ENCODE results near the gene LIF. TPM values are rescaled to one million over a fixed set of nuclear protein-coding genes. Genes with fewer than 3 reads are reported as not detected.

LIF gene
- polyA plus RNA-seq, 1 donor (not counting 4 experiments of a cell fraction or from before 2014, with no cell fraction given), result 3.1 TPM

DNA sequence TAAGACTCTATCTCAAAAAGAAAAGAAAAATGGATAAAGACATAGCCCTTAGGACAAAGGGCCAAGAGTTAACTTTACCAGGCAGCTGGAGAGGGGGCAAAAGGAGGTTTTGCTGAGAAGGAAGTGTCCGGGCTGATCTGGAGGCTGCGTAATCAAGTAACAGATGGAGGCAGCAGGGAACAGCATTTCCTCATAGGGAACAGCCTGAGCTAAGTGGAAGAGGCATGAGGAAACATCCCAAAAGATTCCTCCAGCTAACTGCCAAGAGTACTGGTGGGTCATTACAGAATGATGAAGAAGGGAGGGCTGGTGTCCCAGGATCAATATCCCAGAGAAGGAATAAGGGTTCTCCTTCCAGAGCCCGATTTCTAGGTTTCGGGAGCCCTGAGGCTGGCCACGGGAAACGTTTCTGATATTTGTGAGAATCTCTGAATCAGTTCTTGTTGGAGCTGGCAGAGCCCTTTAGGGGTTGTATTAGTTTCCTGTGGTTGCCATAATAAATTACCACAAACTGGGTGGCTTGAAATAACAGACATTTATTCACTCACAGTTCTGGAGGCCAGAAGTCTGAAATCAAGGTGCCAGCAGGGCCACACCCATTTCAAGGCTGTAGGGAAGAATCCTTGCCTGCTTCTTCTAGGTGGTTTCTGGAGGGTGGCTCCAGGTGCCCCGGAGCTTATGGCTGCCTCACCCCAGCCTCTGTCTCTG is 21.2 kb downstream of the LIF start:
- H3K9ac ChIP-seq (ENCODE audit: control insufficient read depth, extremely low read depth, insufficient read depth, low read length), result peak overlapping the region; percentile 55

DNA sequence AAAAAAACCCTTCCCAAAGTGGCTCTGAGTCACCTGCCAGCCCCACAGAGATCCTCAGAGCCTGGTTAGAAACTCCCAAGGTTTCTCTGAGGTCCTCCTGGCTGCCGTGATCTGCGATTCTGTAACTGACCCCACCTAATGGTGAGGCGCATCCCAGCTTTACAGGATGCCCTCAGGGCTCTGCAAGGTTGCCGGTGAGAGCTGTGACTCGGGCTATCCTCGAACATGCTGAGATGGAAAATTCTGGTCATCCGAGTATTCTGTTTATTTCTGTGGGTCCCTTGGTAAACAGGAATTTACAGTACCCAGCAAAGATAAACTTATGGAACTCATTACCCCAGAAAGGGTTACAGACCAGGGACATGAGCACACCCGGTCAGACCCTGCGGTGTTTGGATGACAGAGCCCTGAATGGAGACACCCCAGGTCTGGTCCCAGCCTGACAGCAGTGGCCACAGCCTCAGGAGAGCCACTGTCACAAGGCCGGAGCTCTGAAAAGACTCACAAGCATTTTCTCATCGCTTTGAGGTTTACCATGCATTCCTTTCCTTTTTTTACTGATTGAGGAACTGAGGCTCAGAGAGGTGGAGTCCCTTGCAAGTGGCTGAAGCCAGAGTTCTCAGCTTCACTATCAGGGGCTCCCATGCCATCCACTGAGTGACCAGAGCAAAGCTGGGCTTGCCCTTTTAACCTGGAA is 22.2 kb downstream of the LIF start:
- Histone ChIP-seq H3K27me3 (ENCODE audit: control insufficient read depth, extremely low read depth, insufficient read depth, low read length) (peaks cover 6% of the 10 kb centered on the region), H3K79me2 (ENCODE audit: control insufficient read depth, insufficient read depth, low read length) (no peaks in the 10 kb centered on the region), H3K4me1 (ENCODE audit: control insufficient read depth, extremely low read depth, insufficient read depth, low read length) (peaks cover 54% of the 10 kb centered on the region), H3K9me1 (ENCODE audit: control insufficient read depth, extremely low read depth, insufficient read depth, low read length) (no peaks in the 10 kb centered on the region), H2AFZ (ENCODE audit: control insufficient read depth, low read length) (no peak overlapping the region), H3K36me3 (ENCODE audit: control insufficient read depth in 2 of 2, extremely low read depth in 1 of 2, insufficient read depth in 2 of 2, low read length in 2 of 2) (no peaks in the 10 kb centered on the region), H3K4me2 (ENCODE audit: control insufficient read depth, extremely low read depth, insufficient read depth, low read depth, low read length) (peak overlapping the region; percentile 42), H3K9ac (ENCODE audit: control insufficient read depth, extremely low read depth, insufficient read depth, low read length) (peak overlapping the region; percentile 19), H3K4me3 (ENCODE audit: control insufficient read depth in 2 of 3, extremely low read depth in 1 of 3, insufficient read depth in 2 of 3, low read depth in 1 of 3, low read length in 3 of 3) (no peak overlapping the region), H3K9me3 (ENCODE audit: control insufficient read depth, low read depth, low read length) (no peaks in the 10 kb centered on the region), H4K20me1 (ENCODE audit: control insufficient read depth, extremely low read depth, insufficient read depth, low read length) (no peaks in the 10 kb centered on the region), H3K27ac (ENCODE audit: control insufficient read depth, insufficient read depth, low read length) (peak overlapping the region; percentile 29)
- peak; percentile 73 for DNase-seq (ENCODE audit: low read depth, low spot score)
- peak; percentile 69 for FAIRE-seq
- dilution Hi-C loops (cut with MboI; ENCODE audit: extremely low pct_ligation_motif_present, low sequenced_read_pairs), result no loop called here
- TF ChIP-seq EZH2 (IDR thresholded peaks at IDR 0.05; ENCODE audit: low read length), result no peak
- TF ChIP-seq, protein P1, sequence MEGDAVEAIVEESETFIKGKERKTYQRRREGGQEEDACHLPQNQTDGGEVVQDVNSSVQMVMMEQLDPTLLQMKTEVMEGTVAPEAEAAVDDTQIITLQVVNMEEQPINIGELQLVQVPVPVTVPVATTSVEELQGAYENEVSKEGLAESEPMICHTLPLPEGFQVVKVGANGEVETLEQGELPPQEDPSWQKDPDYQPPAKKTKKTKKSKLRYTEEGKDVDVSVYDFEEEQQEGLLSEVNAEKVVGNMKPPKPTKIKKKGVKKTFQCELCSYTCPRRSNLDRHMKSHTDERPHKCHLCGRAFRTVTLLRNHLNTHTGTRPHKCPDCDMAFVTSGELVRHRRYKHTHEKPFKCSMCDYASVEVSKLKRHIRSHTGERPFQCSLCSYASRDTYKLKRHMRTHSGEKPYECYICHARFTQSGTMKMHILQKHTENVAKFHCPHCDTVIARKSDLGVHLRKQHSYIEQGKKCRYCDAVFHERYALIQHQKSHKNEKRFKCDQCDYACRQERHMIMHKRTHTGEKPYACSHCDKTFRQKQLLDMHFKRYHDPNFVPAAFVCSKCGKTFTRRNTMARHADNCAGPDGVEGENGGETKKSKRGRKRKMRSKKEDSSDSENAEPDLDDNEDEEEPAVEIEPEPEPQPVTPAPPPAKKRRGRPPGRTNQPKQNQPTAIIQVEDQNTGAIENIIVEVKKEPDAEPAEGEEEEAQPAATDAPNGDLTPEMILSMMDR (optimal IDR thresholded peaks at IDR 0.05 in 1 of 3, IDR thresholded peaks at IDR 0.05 in 1 of 3, conservative IDR thresholded peaks at IDR 0.05 in 1 of 3; ENCODE audit: extremely low read depth in 1 of 3, insufficient read depth in 2 of 3, low read length in 3 of 3), result peak in 2 of 3 experiments; percentile 28 to 36

More for the DNA sequence above, 21.2 kb downstream of the LIF start:
- no peak overlapping the region for H2AFZ ChIP-seq (ENCODE audit: control insufficient read depth, low read length)
- H3K4me2 ChIP-seq (ENCODE audit: control insufficient read depth, extremely low read depth, insufficient read depth, low read depth, low read length), result peak overlapping the region; percentile 50
- H3K27ac ChIP-seq (ENCODE audit: control insufficient read depth, insufficient read depth, low read length), result peak overlapping the region; percentile 66
- dilution Hi-C loops (cut with MboI; ENCODE audit: extremely low pct_ligation_motif_present, low sequenced_read_pairs), result no loop called here
- no peak for TF ChIP-seq EZH2 (IDR thresholded peaks at IDR 0.05; ENCODE audit: low read length)
- TF ChIP-seq, protein P1 (optimal IDR thresholded peaks at IDR 0.05 in 1 of 3, IDR thresholded peaks at IDR 0.05 in 1 of 3, conservative IDR thresholded peaks at IDR 0.05 in 1 of 3; ENCODE audit: extremely low read depth in 1 of 3, insufficient read depth in 2 of 3, low read length in 3 of 3), result no peak
- H3K9me1 ChIP-seq (ENCODE audit: control insufficient read depth, extremely low read depth, insufficient read depth, low read length), result no peaks in the 10 kb centered on the region
- H3K27me3 ChIP-seq (ENCODE audit: control insufficient read depth, extremely low read depth, insufficient read depth, low read length), result peaks cover 6% of the 10 kb centered on the region
- FAIRE-seq (peak; percentile 68), DNase-seq (ENCODE audit: low read depth, low spot score) (no peak)
- no peaks in the 10 kb centered on the region for H3K9me3 ChIP-seq (ENCODE audit: control insufficient read depth, low read depth, low read length)
- H3K36me3 ChIP-seq (ENCODE audit: control insufficient read depth in 2 of 2, extremely low read depth in 1 of 2, insufficient read depth in 2 of 2, low read length in 2 of 2), result no peaks in the 10 kb centered on the region
- H3K79me2 ChIP-seq (ENCODE audit: control insufficient read depth, insufficient read depth, low read length), result no peaks in the 10 kb centered on the region
- peaks cover 54% of the 10 kb centered on the region for H3K4me1 ChIP-seq (ENCODE audit: control insufficient read depth, extremely low read depth, insufficient read depth, low read length)
- H3K4me3 ChIP-seq (ENCODE audit: control insufficient read depth in 2 of 3, extremely low read depth in 1 of 3, insufficient read depth in 2 of 3, low read depth in 1 of 3, low read length in 3 of 3), result no peak overlapping the region
- no peaks in the 10 kb centered on the region for H4K20me1 ChIP-seq (ENCODE audit: control insufficient read depth, extremely low read depth, insufficient read depth, low read length)
